SU-DHL-6 (cell line): ENCODE measurements around the gene NNAT.

Source experiments
- H2AFZ ChIP-seq: fragments of 200-600 bp; sonication (generic); 2 replicates; pipeline ENCODE4 v1.6.1; 2014; ENCODE audit warnings: low read depth, mild to moderate bottlenecking, moderate library complexity, mixed read lengths, antibody characterized with exemption, low read length; ENCODE audit not compliant: severe bottlenecking
- H3F3A ChIP-seq: fragments of 200-600 bp; shearing (Covaris generic); 2 replicates; pipeline ENCODE4 v1.6.0; 2016; ENCODE audit warnings: antibody characterized with exemption, mild to moderate bottlenecking; ENCODE audit not compliant: insufficient read depth
- H3K27ac ChIP-seq: fragments of 200-600 bp; sonication (generic); 2 replicates; pipeline ENCODE4 v1.5.1; 2016; ENCODE audit warnings: low read depth, mild to moderate bottlenecking, low read length, moderate library complexity, mixed read lengths
- H3K27me3 ChIP-seq: fragments of 200-600 bp; sonication (generic), shearing (Covaris generic); 2 replicates; pipeline ENCODE4 v1.6.0; 2014; ENCODE audit warnings: mild to moderate bottlenecking, low read length
- H3K36me3 ChIP-seq: fragments of 200-600 bp; sonication (generic); 2 replicates; pipeline ENCODE4 v1.6.1; 2014; ENCODE audit warnings: mild to moderate bottlenecking, low read length, mixed read lengths
- H3K4me2 ChIP-seq: fragments of 300-600, 200-600 bp; shearing (Covaris generic), sonication (generic); 2 replicates; pipeline ENCODE4 v1.6.0; 2014; ENCODE audit warnings: low read length, low read depth, mild to moderate bottlenecking; ENCODE audit not compliant: poor library complexity, severe bottlenecking
- H3K4me3 ChIP-seq: fragments of 200-600 bp; sonication (generic); 2 replicates; pipeline ENCODE4 v1.5.1; 2014; ENCODE audit warnings: antibody characterized with exemption, low read length, mild to moderate bottlenecking, mixed read lengths; ENCODE audit not compliant: insufficient read depth, poor library complexity, severe bottlenecking
- H3K79me2 ChIP-seq: fragments of 200-600 bp; sonication (generic); 2 replicates; pipeline ENCODE4 v1.6.1; 2014; ENCODE audit warnings: mild to moderate bottlenecking, low read length, moderate library complexity; ENCODE audit not compliant: insufficient read depth
- H3K9ac ChIP-seq: fragments of 200-600 bp; sonication (generic); 2 replicates; pipeline ENCODE4 v1.7.0; 2014; ENCODE audit warnings: mild to moderate bottlenecking, low read length
- H3K9me2 ChIP-seq: fragments of 200-600 bp; sonication (generic); replicated peaks from 2 replicates; pipeline ENCODE4 v1.6.1; 2014; ENCODE audit warnings: low read length; ENCODE audit not compliant: insufficient read depth
- H3K9me3 ChIP-seq: fragments of 200-600 bp; sonication (generic); 2 replicates; pipeline ENCODE4 v1.6.1; 2014; ENCODE audit warnings: low read length, mixed read lengths; ENCODE audit not compliant: insufficient read depth
- H4K20me1 ChIP-seq: fragments of 200-600 bp; sonication (generic); 2 replicates; pipeline ENCODE4 v1.6.1; 2014; ENCODE audit warnings: low read depth, mild to moderate bottlenecking, antibody characterized with exemption, low read length, moderate library complexity, mixed read lengths
- EZH2phosphoT487 ChIP-seq: fragments of 200-600 bp; sonication (generic), shearing (Covaris generic); conservative IDR thresholded peaks from 2 replicates; pipeline ENCODE4 v1.6.1; 2018; ENCODE audit warnings: mild to moderate bottlenecking, antibody characterized with exemption, low read length, moderate library complexity, mixed read lengths
- TF ChIP-seq, protein P1 (sequence below): fragments of 200-600 bp; sonication (generic); IDR thresholded peaks from one replicate; pipeline ENCODE4 v1.5.1; 2017; ENCODE audit warnings: antibody characterized with exemption, mild to moderate bottlenecking, low read length, moderate library complexity; ENCODE audit not compliant: insufficient read depth, poor library complexity, severe bottlenecking

Gene NNAT

DNA sequence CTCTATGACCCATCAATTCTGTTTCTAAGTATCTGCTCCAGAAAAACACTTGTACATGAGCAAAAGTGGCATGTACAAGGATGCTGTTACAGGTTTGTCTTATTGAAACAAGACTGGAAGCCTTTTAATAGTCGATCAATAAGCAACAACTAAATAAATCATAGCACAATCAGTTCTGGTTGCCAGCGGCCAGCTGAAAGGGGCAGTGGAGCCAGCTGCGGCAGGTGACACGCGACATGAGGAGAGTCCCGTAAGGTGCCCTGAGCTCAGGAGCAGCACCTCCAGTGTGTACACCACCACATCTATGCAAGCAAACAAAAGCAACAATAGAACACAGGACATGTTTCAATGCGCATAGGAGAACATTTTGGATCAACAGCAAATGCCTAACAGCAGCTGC is 20.7 kb upstream of the NNAT start:
- TF ChIP-seq, protein P1, sequence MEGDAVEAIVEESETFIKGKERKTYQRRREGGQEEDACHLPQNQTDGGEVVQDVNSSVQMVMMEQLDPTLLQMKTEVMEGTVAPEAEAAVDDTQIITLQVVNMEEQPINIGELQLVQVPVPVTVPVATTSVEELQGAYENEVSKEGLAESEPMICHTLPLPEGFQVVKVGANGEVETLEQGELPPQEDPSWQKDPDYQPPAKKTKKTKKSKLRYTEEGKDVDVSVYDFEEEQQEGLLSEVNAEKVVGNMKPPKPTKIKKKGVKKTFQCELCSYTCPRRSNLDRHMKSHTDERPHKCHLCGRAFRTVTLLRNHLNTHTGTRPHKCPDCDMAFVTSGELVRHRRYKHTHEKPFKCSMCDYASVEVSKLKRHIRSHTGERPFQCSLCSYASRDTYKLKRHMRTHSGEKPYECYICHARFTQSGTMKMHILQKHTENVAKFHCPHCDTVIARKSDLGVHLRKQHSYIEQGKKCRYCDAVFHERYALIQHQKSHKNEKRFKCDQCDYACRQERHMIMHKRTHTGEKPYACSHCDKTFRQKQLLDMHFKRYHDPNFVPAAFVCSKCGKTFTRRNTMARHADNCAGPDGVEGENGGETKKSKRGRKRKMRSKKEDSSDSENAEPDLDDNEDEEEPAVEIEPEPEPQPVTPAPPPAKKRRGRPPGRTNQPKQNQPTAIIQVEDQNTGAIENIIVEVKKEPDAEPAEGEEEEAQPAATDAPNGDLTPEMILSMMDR, result no peak
- TF ChIP-seq EZH2phosphoT487, result no peak
- no peaks in the 10 kb centered on the region for H3K79me2 ChIP-seq
- no peak overlapping the region for H3K27ac ChIP-seq
- H3K9me2 ChIP-seq, result no peaks in the 10 kb centered on the region
- H3K9ac ChIP-seq, result no peak overlapping the region
- no peak overlapping the region for H3K4me3 ChIP-seq
- H3K27me3 ChIP-seq, result no peaks in the 10 kb centered on the region
- H3F3A ChIP-seq, result no peaks in the 10 kb centered on the region
- H3K36me3 ChIP-seq, result no peaks in the 10 kb centered on the region
- H3K4me2 ChIP-seq, result no peak overlapping the region
- H2AFZ ChIP-seq, result no peak overlapping the region
- no peaks in the 10 kb centered on the region for H3K9me3 ChIP-seq
- no peaks in the 10 kb centered on the region for H4K20me1 ChIP-seq

GRCh38 chr20:37501940-37502339 is 19.1 kb upstream of the NNAT start:
- Histone ChIP-seq H3K9me3 (no peaks in the 10 kb centered on the region), H3K9me2 (no peaks in the 10 kb centered on the region), H3K27ac (no peak overlapping the region), H3K4me2 (no peak overlapping the region), H3K27me3 (no peaks in the 10 kb centered on the region), H2AFZ (no peak overlapping the region), H3F3A (no peaks in the 10 kb centered on the region), H3K9ac (no peak overlapping the region), H3K4me3 (no peak overlapping the region), H4K20me1 (no peaks in the 10 kb centered on the region), H3K79me2 (no peaks in the 10 kb centered on the region), H3K36me3 (no peaks in the 10 kb centered on the region)
- TF ChIP-seq EZH2phosphoT487, result no peak
- TF ChIP-seq, protein P1, result no peak

GRCh38 chr20:37502654-37503053 is 18.4 kb upstream of the NNAT start:
- no peaks in the 10 kb centered on the region for H3K27me3 ChIP-seq
- no peaks in the 10 kb centered on the region for H3K79me2 ChIP-seq
- no peak overlapping the region for H3K4me3 ChIP-seq
- no peak overlapping the region for H3K9ac ChIP-seq
- H3K4me2 ChIP-seq, result no peak overlapping the region
- no peaks in the 10 kb centered on the region for H4K20me1 ChIP-seq
- no peak for TF ChIP-seq EZH2phosphoT487
- TF ChIP-seq, protein P1, result no peak
- no peaks in the 10 kb centered on the region for H3K9me3 ChIP-seq
- H3K27ac ChIP-seq, result no peak overlapping the region
- H2AFZ ChIP-seq, result no peak overlapping the region
- no peaks in the 10 kb centered on the region for H3F3A ChIP-seq
- no peaks in the 10 kb centered on the region for H3K9me2 ChIP-seq
- no peaks in the 10 kb centered on the region for H3K36me3 ChIP-seq
